Progenitor cell of endocrine pancreas (in vitro differentiated cells): Measurements from ENCODE around the gene DLGAP1. TPM values are rescaled to one million over a fixed set of nuclear protein-coding genes. Genes with fewer than 3 reads are reported as not detected.
A peak's percentile ranks its signal among the peaks of the same experiment; 100 is the strongest.

Source experiments
- DNase-seq: peaks from one replicate; pipeline ENCODE4 v3.0.0; 2021; ENCODE audit warnings: low spot score; ENCODE audit not compliant: unreplicated experiment
- H3K27ac Mint-ChIP-seq: 2 replicates; pipeline ENCODE4 v1.8.0; 2021; ENCODE audit warnings: mild to moderate bottlenecking, moderate library complexity, mixed read lengths
- H3K27me3 Mint-ChIP-seq: 2 replicates; pipeline ENCODE4 v1.8.0; 2021; ENCODE audit warnings: mixed read lengths
- H3K36me3 Mint-ChIP-seq: 2 replicates; pipeline ENCODE4 v1.8.0; 2022; ENCODE audit warnings: mixed read lengths; ENCODE audit not compliant: insufficient read depth
- H3K4me1 Mint-ChIP-seq: 2 replicates; pipeline ENCODE4 v1.8.0; 2021; ENCODE audit warnings: low read depth, mixed read lengths
- H3K4me3 Mint-ChIP-seq: 2 replicates; pipeline ENCODE4 v1.8.0; 2021; ENCODE audit warnings: low read depth, mild to moderate bottlenecking, moderate library complexity, mixed read lengths
- H3K9me3 Mint-ChIP-seq: 2 replicates; pipeline ENCODE4 v1.8.0; 2021; ENCODE audit warnings: low read depth, mixed read lengths
- total RNA-seq: library from RNA; stranded (reverse); gene quantifications from 2 replicates; pipeline ENCODE4 v1.2.1, GENCODE V29; 2021
- TF ChIP-seq, protein P1 (sequence below): fragments of 200-600 bp; sonication (generic); IDR thresholded peaks from one replicate; pipeline ENCODE4 v1.5.0; 2021; ENCODE audit warnings: antibody characterized with exemption, mild to moderate bottlenecking; ENCODE audit not compliant: unreplicated experiment

DLGAP1 gene
- total RNA-seq, 1 donor from 2014 or later: 16.7 TPM

DNA sequence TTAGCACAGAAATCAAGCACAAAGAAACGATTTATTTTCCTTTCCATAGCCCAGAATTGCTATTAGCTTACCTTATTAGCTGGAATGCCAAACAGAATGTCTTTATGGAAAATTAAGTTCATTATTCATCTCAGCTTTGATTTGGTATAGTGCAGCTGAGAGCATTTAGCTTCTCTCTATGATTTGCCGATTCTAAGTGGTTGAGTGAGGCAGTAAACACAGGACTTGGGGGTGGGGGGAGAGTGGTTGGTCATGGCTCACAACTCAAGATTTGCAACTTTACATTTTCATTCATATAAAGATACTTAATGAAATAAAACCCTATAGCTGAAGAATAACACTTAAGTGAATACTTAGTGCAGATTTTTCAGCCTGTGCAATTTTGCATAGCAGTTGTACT lies 609.9 kb downstream of the DLGAP1 start:
- no peaks in the 10 kb centered on the region for H3K36me3 Mint-ChIP-seq
- no peak overlapping the region for H3K4me3 Mint-ChIP-seq
- no peak for DNase-seq

GRCh38 chr18:3842844-3843243 lies 612.3 kb downstream of the DLGAP1 start:
- H3K9me3 Mint-ChIP-seq: no peaks in the 10 kb centered on the region
- peaks cover 3% of the 10 kb centered on the region for H3K27me3 Mint-ChIP-seq
- H3K27ac Mint-ChIP-seq: no peak overlapping the region
- TF ChIP-seq, protein P1, sequence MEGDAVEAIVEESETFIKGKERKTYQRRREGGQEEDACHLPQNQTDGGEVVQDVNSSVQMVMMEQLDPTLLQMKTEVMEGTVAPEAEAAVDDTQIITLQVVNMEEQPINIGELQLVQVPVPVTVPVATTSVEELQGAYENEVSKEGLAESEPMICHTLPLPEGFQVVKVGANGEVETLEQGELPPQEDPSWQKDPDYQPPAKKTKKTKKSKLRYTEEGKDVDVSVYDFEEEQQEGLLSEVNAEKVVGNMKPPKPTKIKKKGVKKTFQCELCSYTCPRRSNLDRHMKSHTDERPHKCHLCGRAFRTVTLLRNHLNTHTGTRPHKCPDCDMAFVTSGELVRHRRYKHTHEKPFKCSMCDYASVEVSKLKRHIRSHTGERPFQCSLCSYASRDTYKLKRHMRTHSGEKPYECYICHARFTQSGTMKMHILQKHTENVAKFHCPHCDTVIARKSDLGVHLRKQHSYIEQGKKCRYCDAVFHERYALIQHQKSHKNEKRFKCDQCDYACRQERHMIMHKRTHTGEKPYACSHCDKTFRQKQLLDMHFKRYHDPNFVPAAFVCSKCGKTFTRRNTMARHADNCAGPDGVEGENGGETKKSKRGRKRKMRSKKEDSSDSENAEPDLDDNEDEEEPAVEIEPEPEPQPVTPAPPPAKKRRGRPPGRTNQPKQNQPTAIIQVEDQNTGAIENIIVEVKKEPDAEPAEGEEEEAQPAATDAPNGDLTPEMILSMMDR: no peak
- no peaks in the 10 kb centered on the region for H3K36me3 Mint-ChIP-seq
- DNase-seq: no peak
- no peak overlapping the region for H3K4me3 Mint-ChIP-seq
- H3K4me1 Mint-ChIP-seq: peaks cover 15% of the 10 kb centered on the region

More for the DNA sequence above, 609.9 kb downstream of the DLGAP1 start:
- TF ChIP-seq, protein P1: no peak
- H3K27ac Mint-ChIP-seq: no peak overlapping the region
- H3K27me3 Mint-ChIP-seq: peaks cover 3% of the 10 kb centered on the region
- H3K9me3 Mint-ChIP-seq: no peaks in the 10 kb centered on the region
- H3K4me1 Mint-ChIP-seq: peaks cover 3% of the 10 kb centered on the region

- Mint-ChIP-seq H3K4me1 (peaks cover 18% of the 10 kb centered on the region), H3K36me3 (no peaks in the 10 kb centered on the region), H3K27ac (no peak overlapping the region), H3K27me3 (peaks cover 3% of the 10 kb centered on the region), H3K9me3 (no peaks in the 10 kb centered on the region), H3K4me3 (no peak overlapping the region)
- TF ChIP-seq, protein P1: no peak
- no peak for DNase-seq
Measured at GRCh38 chr18:3840766-3841165, 614.3 kb downstream of the DLGAP1 start.

DNA sequence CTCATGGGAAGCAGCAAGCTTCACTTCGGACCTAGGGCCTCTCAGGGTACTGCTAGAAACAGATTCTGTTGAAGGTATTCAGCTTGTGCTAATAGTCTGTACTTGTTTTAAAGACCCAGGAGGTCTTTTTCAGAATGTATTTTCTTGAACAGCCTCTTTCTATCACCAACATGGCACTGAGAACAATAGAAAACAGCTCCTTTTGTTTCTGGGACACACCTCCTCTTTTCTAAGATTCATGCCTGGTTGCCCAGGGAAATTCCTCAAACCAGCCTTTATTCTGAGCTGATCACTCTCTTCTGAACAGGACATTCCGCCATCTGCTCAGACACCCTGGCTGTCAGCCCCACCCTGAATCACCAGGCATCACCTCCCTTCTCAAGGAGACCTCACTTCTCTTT lies 615.5 kb downstream of the DLGAP1 start:
- TF ChIP-seq, protein P1: no peak
- Mint-ChIP-seq H3K27me3 (peaks cover 3% of the 10 kb centered on the region), H3K9me3 (no peaks in the 10 kb centered on the region), H3K36me3 (no peaks in the 10 kb centered on the region), H3K4me1 (peaks cover 18% of the 10 kb centered on the region), H3K4me3 (no peak overlapping the region), H3K27ac (no peak overlapping the region)
- no peak for DNase-seq

- TF ChIP-seq, protein P1: no peak
- Mint-ChIP-seq H3K9me3 (peaks cover 2% of the 10 kb centered on the region), H3K27me3 (peaks cover 3% of the 10 kb centered on the region), H3K36me3 (no peaks in the 10 kb centered on the region), H3K4me1 (peaks cover 15% of the 10 kb centered on the region), H3K27ac (peak overlapping the region; percentile 50), H3K4me3 (no peak overlapping the region)
- DNase-seq: no peak
Measured at GRCh38 chr18:3836483-3837335, 618.4 kb downstream of the DLGAP1 start.
